COLO668 (cell line): ENCODE results near the gene IL11RA.
A peak's percentile ranks its signal among the peaks of the same experiment; 100 is the strongest.

Source experiments
- DNase-seq: peaks from one replicate; lab custom pipeline; 2025; ENCODE audit not compliant: unreplicated experiment; lab: John Stamatoyannopoulos, UW

Gene IL11RA

DNA sequence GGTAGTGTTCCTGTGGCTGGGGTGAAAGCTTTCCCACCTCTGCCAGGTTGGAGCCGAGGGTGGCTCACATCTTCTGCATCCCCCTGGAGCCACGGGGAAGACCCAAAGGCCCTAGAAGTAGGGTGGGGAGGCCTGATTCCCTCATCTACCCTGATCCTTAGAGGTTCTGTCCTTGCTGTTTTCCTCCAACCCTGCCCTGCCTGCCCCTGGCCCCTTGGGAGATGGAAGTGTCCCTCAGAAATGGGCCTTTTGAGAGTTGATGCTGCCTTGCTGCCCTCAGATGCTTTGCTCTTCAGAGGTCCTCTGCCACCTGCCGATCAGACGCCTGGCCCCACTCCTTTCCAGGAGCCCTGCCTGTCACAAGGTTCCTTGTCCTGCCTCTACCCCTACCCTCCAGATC lies 32.8 kb downstream of the IL11RA start:
- no peak for DNase-seq

DNA sequence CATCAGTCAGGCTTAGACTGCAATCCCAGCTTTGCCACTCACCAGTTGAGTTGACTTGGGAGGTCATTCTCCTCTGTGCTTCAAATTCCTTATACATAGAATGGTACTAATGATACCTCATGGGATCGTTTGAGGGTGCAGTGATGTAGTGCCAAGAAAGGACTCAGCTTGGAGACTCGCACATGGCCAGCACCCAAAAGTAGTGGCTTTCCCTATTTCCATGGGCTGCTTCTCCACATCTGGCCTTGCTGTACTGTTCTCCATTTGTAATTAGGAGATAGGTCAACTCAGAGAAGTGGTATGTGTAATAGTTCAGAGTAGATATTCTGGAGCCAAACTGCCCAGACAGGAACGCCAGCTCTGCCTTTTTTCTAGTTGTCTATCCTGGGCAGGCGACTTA lies 33.6 kb downstream of the IL11RA start:
- no peak for DNase-seq

- DNase-seq, result no peak
These were observed 34.2 kb downstream of the IL11RA start for GRCh38 chr9:34686231-34686630.

DNA sequence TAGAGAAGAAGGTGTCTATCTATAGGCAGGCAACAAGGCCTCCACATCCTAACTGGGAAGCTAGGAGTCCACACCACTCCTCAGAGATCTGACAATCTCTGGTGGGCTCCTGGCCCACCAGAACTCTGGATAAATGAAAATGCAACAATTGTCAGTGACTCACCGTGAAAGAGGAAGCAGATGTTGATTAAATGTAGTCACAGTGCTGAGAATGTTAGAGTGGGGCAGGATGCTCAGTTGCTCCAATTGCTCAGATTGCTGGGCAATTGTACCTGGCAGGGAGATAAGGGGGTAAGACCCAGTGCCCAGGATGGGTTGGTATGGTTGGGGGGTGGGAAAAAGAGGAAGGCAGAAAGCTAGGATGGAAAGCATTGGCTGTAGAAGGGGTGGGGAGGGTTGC lies 34.7 kb downstream of the IL11RA start:
- DNase-seq, result no peak

DNA sequence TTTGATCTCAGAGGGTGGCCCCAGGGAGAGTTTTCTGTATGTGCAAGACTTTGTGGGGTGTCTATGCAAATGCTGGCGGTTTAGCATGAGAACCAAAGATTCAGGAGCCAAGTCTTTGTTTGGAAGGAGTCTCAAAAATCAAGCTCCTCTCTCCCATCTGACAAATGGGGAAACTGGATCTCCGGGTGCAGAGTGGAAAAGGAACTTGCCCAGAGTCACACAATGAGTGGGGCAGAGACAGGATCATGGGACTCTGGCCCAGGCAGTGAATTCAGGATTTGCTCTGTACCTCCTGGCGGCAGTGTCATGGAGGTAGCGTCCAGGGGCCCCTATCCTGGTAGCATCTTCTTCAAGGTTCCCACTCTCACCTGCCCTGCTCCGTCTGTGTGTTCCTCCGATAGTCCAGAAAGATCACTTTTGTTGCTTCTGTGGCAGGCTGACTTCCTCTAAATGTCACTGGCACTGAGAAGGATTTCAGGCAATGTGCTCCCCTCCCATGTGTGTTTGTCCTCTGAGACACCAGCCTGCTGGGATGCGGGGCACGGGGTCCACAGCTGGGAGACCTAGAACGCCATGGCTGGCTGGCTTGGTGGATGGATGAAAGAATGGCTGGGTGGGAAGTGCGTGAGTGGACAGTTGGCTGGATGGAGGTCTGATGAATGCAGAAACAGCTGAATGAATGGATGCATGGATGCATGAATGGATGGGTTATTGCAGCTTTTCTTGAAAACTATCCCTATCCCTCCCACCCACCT lies 35.5 kb downstream of the IL11RA start:
- no peak for DNase-seq

GRCh38 chr9:34688329-34689115 lies 36.5 kb downstream of the IL11RA start:
- DNase-seq, result no peak

- DNase-seq, result peak; percentile 83
These were observed 37.1 kb downstream of the IL11RA start for GRCh38 chr9:34689116-34689470.

DNA sequence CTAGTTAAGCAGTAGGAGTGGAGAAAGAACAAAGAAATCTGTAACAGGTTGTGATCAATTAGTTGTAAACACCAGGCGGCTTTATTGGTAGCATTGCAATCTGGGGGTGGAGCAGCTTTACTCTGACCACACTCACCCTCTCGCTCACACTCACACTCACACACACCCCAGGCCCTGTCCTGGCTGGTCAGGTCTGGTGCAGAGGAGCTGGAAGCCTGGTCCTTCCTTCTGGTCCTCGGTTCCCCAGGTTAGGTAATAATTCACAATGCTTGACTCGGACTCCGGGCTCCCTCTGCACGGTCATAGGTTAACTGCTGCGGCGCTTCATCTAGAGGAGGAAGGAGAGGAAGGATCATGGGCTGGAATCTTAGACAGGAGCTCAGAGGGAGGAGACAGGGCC lies 37.5 kb downstream of the IL11RA start:
- peak; percentile 37 for DNase-seq

GRCh38 chr9:34690983-34691935 lies 39.3 kb downstream of the IL11RA start, which contains the start of gene CCL19:
Gene CCL19, minus strand, starts transcription at chr9:34691276. Its CDS starts 137 bp downstream, at chr9:34691139.
- no peak for DNase-seq

- no peak for DNase-seq
These were observed 39.9 kb downstream of the IL11RA start for GRCh38 chr9:34691936-34692315.

- DNase-seq, result no peak
These were observed 41.6 kb downstream of the IL11RA start for GRCh38 chr9:34693560-34693959.

GRCh38 chr9:34694811-34695210 lies 42.8 kb downstream of the IL11RA start:
- DNase-seq, result no peak

DNA sequence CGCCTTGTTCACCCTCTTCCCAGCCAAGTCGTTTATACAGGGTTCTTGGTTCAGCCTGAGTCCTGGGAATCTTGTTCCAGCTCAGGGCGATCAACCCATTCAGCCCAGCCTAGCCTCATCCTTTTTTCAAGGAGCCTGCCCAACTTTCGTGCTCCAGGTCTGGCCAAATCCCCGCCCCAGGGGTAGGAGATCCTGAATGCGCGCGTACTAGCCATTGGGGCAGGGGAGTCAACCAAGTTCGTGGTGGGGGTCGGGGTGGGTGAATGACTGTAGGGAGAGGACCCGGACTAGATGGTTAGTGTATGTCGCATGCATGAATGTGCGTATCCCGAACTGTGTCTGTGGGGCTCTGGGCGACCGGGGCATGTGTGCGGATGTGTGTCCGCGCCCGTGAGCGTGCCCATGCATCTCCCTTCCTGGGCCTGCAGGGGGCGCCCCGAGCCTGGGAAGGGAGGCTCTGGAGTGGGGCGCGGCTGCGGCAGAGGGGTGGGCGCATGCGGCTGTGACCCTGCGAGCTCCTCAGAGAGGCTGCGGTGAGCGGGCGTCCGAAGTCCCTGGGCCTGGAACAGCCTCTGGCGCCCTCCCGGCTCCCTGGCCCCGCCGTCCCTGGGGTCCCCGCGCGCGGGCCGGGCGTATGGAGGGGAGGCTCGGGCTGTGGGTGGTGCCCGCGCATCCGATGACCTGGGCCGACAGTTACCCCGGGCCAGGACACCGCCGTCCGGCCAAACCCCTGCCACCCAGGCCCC lies 49.2 kb downstream of the IL11RA start:
- DNase-seq, result peak; percentile 82

- peak; percentile 79 for DNase-seq
These were observed 50.1 kb downstream of the IL11RA start for GRCh38 chr9:34701769-34702736.

GRCh38 chr9:34707130-34707529 lies 55.1 kb downstream of the IL11RA start:
- no peak for DNase-seq

DNA sequence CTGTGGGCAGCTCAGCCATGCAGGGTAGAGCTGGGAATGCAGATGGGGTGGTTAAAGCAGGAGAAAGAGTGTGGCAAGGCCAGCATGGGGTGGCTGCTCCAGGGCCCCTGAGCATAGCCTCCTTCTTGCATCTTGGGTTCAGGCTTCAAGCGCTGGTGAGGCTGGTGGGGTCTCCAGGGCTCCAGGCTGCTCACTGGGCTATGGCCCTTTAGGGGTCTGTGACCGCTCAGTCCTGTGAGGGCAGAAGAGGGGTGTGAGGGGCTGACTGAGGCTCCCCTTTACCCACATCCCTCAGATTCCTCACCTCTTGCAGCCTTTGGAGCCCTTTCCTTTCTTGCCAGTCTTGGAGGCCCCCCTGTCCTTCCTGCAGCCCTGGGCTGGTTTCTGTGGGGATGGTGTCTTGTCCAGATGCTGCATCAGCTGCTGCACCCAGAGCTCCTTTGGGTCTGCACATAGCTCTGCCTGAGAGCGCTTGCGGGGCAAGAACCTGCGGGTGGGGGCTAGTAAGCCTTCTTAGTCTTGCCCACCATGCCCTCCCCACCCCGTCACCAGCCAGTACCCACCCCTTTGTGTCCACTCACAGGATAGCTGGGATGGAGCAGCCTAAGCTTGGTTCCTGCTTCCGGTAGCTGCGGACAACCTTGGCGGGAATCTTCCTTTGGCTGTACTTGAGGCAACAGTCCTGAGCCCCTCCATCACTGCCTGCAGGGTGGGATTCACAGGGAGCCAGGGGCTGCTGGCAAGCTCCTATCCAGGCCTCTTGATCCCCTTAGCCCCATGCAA lies 57.4 kb downstream of the IL11RA start:
- no peak for DNase-seq

DNA sequence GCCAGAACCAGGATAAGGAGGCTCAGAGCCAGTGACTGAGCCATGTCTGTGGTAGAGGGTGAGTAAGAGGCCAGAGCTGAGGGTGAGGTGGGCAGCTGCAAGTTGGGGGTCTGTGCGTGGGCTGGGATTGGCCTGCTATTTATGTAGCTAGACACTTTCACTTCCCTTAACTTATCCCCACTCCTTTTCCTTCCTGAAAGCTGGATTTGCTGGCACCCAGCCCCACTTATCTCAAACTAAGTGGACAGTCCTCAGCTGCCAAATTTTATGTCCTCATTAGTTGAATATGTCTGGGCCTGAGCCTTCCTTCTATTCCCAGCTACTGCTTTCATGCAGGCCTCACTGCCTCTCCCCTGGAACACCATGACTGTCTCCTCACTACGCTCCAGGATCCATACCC lies 58.0 kb downstream of the IL11RA start, which contains the start of gene CCL21:
Gene CCL21 (minus strand): TSS at position 114 of the 400 bp plus-strand sequence. CDS start 70 bp downstream, at position 44.
- no peak for DNase-seq
